HUES6 (cell line): ENCODE results near the gene MUC20.
"Not testable (repeated sequence)": the region's sequence is repeated elsewhere in the genome, so short reads cannot be mapped to it uniquely, and the experiment has no call there.

ENCODE experiments used
- H3K27ac ChIP-seq: 2 replicates; pipeline ENCODE4 v1.7.0; 2013; ENCODE audit warnings: low read depth, mild to moderate bottlenecking, low read length, inconsistent platforms
- H3K27me3 ChIP-seq: 2 replicates; pipeline ENCODE4 v1.6.1; 2013; ENCODE audit warnings: low read length; ENCODE audit not compliant: control insufficient read depth, insufficient read depth
- H3K36me3 ChIP-seq: 2 replicates; pipeline ENCODE4 v1.6.1; 2013; ENCODE audit warnings: low read length; ENCODE audit not compliant: control insufficient read depth, insufficient read depth
- H3K4me1 ChIP-seq: 2 replicates; pipeline ENCODE4 v1.6.1; 2013; ENCODE audit warnings: low read length; ENCODE audit not compliant: control insufficient read depth, insufficient read depth
- H3K4me3 ChIP-seq: 2 replicates; pipeline ENCODE4 v1.5.1; 2013; ENCODE audit warnings: low read depth, low read length
- H3K9ac ChIP-seq: one replicate; pipeline ENCODE4 v1.6.1; 2013; ENCODE audit warnings: mild to moderate bottlenecking, low read length
- H3K9me3 ChIP-seq: 2 replicates; pipeline ENCODE4 v1.6.1; 2013; ENCODE audit warnings: low read depth, low read length; ENCODE audit not compliant: control insufficient read depth, insufficient read depth

Gene MUC20

GRCh38 chr3:195725916-195726740, 5.3 kb downstream of the MUC20 start:
- not testable (repeated sequence) for H3K4me1 ChIP-seq, H3K27me3 ChIP-seq, H3K4me3 ChIP-seq, H3K36me3 ChIP-seq, H3K9ac ChIP-seq, H3K9me3 ChIP-seq, H3K27ac ChIP-seq

GRCh38 chr3:195727606-195728195, 6.9 kb downstream of the MUC20 start:
- no peak overlapping the region for H3K9ac ChIP-seq
- H3K36me3 ChIP-seq, result no peaks in the 10 kb centered on the region
- H3K9me3 ChIP-seq, result no peaks in the 10 kb centered on the region
- H3K4me3 ChIP-seq, result no peak overlapping the region
- no peaks in the 10 kb centered on the region for H3K27me3 ChIP-seq
- H3K27ac ChIP-seq, result no peak overlapping the region
- H3K4me1 ChIP-seq, result no peaks in the 10 kb centered on the region

- H3K9ac ChIP-seq, H3K4me3 ChIP-seq, H3K36me3 ChIP-seq, H3K4me1 ChIP-seq, H3K9me3 ChIP-seq, H3K27me3 ChIP-seq, H3K27ac ChIP-seq: not testable (repeated sequence)
Observed at GRCh38 chr3:195728789-195729188, 8.0 kb downstream of the MUC20 start.

GRCh38 chr3:195729476-195730251, 8.9 kb downstream of the MUC20 start:
- Histone ChIP-seq H3K9me3 (no peaks in the 10 kb centered on the region), H3K4me1 (no peaks in the 10 kb centered on the region), H3K36me3 (no peaks in the 10 kb centered on the region), H3K27ac (no peak overlapping the region), H3K27me3 (no peaks in the 10 kb centered on the region), H3K4me3 (no peak overlapping the region), H3K9ac (no peak overlapping the region)

GRCh38 chr3:195731356-195731905, 10.7 kb downstream of the MUC20 start:
- no peak overlapping the region for H3K4me3 ChIP-seq
- H3K9me3 ChIP-seq, result no peaks in the 10 kb centered on the region
- no peak overlapping the region for H3K27ac ChIP-seq
- no peaks in the 10 kb centered on the region for H3K36me3 ChIP-seq
- H3K9ac ChIP-seq, result no peak overlapping the region
- no peaks in the 10 kb centered on the region for H3K4me1 ChIP-seq
- no peaks in the 10 kb centered on the region for H3K27me3 ChIP-seq

- H3K4me3 ChIP-seq, result no peak overlapping the region
- H3K36me3 ChIP-seq, result no peaks in the 10 kb centered on the region
- H3K27ac ChIP-seq, result no peak overlapping the region
- no peaks in the 10 kb centered on the region for H3K9me3 ChIP-seq
- no peaks in the 10 kb centered on the region for H3K4me1 ChIP-seq
- H3K27me3 ChIP-seq, result no peaks in the 10 kb centered on the region; the same call in 1 of the 2 replicates
- no peak overlapping the region for H3K9ac ChIP-seq
Observed at GRCh38 chr3:195732940-195733339, 12.2 kb downstream of the MUC20 start.

- Histone ChIP-seq H3K36me3 (no peaks in the 10 kb centered on the region), H3K4me1 (no peaks in the 10 kb centered on the region), H3K27me3 (no peaks in the 10 kb centered on the region; the same call in 1 of the 2 replicates), H3K9ac (no peak overlapping the region), H3K27ac (no peak overlapping the region), H3K4me3 (no peak overlapping the region), H3K9me3 (no peaks in the 10 kb centered on the region)
Observed at GRCh38 chr3:195735036-195735695, 14.4 kb downstream of the MUC20 start.

GRCh38 chr3:195736866-195737490, 16.2 kb downstream of the MUC20 start:
- Histone ChIP-seq H3K4me3 (no peak overlapping the region), H3K36me3 (no peaks in the 10 kb centered on the region), H3K27ac (no peak overlapping the region), H3K9me3 (no peaks in the 10 kb centered on the region), H3K9ac (no peak overlapping the region), H3K27me3 (no peaks in the 10 kb centered on the region; the same call in 1 of the 2 replicates), H3K4me1 (no peaks in the 10 kb centered on the region)

GRCh38 chr3:195737782-195738181, 17.0 kb downstream of the MUC20 start:
- H3K4me3 ChIP-seq, H3K4me1 ChIP-seq, H3K9ac ChIP-seq, H3K36me3 ChIP-seq, H3K9me3 ChIP-seq, H3K27ac ChIP-seq, H3K27me3 ChIP-seq: not testable (repeated sequence)

GRCh38 chr3:195738274-195739044, 17.7 kb downstream of the MUC20 start:
- H3K4me1 ChIP-seq, result no peaks in the 10 kb centered on the region
- H3K27ac ChIP-seq, result no peak overlapping the region
- H3K9me3 ChIP-seq, result no peaks in the 10 kb centered on the region
- no peak overlapping the region for H3K4me3 ChIP-seq
- no peaks in the 10 kb centered on the region; the same call in 1 of the 2 replicates for H3K27me3 ChIP-seq
- no peak overlapping the region for H3K9ac ChIP-seq
- H3K36me3 ChIP-seq, result no peaks in the 10 kb centered on the region
